ENCODE measurements around the gene DLX3. TPM values are rescaled to one million over a fixed set of nuclear protein-coding genes. Genes with fewer than 3 reads are reported as not detected.
A peak's percentile ranks its signal among the peaks of the same experiment; 100 is the strongest.
"Not testable (repeated sequence)": the region's sequence is repeated elsewhere in the genome, so short reads cannot be mapped to it uniquely, and the experiment has no call there.

DLX3 gene
- 0.29 and 0.32 TPM in 2 replicates for total RNA-seq (2014; rRNA removed)
- polyA plus RNA-seq (2012) = 0.66 TPM

DNA sequence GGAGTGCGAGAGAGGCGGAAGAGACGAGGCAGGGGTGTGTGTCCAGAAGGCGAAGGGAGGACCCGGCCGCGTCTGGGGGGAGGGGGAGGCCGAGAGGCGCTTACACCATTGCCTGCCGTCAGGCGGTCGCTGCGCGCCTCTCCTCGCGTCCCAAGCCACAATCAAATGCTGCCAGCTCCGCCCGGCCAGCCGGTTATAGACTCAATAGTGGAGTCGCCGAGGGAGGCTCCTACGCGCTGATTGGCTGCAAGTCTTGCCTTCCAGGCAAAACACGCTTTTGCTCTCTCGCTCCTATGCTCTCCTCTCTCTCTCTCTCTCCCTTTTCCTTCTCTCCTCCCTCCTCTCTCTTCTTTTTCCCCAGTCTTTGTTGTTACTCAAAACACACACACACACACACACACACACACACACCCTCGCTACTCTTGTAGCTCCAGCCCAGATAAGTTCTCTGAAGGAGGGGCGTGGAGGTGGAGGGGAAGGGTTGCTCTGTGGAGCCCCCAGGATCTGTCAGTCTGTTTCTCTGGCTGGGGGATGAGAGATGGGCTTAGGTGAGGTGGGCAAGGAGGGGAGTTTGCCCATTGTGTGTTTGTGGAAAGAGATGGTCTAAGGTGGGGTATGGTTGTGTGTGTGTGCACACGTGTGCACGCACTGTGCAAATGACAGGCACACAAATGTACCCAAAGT lies at the start of gene DLX3:
Gene DLX3 (minus strand): TSS at position 170 of the 684 bp plus-strand sequence. CDS start 226 bp downstream, outside the sequence.
- peak; percentile 80 for DNase-seq (ENCODE audit: low read depth)

DNA sequence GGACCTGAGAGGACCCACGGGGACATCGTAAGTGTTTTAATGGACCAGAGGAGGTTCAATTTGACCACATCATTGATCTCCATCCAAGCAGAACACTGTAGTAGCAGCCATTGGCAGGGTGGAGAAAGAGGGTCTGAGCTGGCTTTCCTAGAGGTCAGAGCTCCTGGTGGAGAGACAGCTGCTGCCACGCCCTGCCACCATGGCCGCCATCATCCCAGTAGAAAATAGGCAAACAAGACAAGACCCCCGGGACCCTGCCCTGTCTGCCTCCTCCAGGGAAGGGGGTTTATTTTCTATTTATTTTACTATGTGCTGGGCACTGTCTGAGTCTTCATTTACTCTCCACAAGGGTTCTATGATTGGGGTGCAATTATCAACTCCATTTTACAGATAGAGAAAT lies 49.5 kb upstream of the DLX3 start:
- DNase-seq (ENCODE audit: low read depth) = no peak

DNA sequence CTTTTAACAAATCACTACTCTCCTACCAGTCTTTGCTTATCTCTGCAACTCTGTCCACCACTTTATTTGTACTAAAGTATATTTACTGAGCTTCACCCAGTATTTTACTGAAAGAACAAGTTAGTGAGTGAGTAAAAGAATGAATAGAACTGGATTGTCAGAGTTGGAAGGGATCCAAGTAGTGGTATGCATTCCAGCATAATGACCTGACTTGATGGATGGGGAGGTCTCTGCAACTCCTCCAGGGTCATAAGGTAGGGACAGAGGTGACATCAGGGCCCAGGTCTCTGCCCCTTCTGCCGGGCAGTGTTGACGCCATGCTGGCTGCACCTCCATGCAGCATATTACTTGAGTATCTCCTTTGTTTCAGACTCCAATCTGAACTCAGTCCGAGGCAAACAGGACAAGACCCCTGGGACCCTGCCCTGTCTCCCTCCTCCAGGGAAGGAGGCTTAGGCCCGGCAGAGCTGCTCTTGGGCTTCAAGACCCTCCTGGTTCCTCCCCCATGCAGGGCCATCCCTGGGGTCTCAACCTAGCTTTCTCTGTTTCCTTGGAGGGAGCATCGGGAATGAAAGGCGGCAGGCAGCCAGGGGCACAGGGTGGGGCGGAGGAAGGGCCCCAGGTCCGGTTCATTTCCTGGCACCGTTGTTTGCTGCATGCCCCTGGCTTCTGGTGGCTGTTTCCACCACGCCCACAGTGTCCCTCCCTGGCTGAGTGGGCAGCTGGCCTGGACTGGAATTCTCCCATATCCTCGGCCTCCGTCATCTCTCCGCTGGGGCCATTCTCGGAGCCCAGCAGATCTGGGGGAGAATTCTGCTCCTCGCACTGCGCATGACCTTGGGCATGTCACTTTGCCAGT lies 48.5 kb upstream of the DLX3 start:
- peak; percentile 26 for DNase-seq (ENCODE audit: low read depth)

GRCh38 chr17:50042211-50042610 lies 47.2 kb upstream of the DLX3 start:
- no peak for DNase-seq (ENCODE audit: low read depth)

- DNase-seq (ENCODE audit: low read depth) = not testable (repeated sequence)
These were observed 45.5 kb upstream of the DLX3 start for GRCh38 chr17:50040496-50040895.

DNA sequence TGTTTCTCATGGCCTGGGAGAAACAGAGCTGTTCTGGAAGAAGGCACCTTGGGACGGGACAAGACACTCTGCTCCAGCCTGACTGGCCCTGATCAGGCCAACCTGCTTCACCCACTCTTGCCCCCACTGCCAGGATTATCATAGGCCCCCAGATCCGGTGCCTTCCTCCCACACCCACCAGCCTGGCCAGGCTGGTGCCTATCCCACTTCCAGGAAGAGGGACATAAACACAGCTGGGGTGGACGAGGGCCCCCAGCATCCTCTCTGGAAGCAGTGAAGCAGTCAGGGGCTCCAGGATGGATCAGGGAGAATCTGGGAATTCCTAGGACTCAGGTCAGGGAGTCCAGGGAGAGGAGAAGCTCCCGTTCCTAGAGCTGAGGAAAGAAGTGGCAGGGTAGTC lies 44.0 kb upstream of the DLX3 start:
- no peak for DNase-seq (ENCODE audit: low read depth)

DNA sequence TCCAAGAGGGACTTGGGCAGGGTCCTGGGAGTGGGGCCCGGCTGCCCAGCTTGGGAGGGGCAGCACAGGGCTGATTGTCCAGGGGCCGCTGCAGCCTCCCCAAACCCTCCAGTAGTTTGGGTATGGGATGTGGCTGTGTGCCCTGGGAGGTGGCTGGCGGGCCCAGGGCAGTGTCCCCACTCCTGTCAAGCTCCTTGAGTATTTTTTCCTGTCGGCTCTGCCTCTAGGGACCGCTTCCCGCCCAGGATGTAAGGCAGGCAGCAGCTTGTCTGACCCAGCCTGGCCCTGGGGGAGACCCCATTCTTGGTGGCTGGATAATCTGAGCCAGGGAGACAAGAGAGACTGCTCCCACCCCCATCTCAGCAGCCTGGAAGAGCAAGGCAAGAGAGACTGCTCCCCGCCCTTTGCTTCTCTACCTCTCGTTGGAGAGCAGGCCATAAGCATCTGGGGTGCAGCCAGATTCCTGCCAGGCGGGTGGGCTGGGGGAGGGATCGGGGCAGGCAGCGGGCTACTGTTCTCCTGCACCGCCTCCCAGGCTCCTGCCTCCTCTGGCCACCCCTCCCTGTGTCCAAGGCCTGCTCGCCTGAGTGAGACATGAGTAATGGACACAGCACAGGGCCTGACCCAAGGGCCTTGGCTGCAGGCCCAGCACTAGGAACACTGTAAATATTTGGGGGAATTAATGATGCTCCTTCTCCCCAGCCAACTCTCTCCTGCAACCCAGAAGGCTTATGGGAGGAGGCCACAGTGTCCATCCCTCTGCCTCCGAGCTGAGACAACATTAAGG lies 42.5 kb upstream of the DLX3 start:
- peak; percentile 87 for DNase-seq (ENCODE audit: low read depth)

DNA sequence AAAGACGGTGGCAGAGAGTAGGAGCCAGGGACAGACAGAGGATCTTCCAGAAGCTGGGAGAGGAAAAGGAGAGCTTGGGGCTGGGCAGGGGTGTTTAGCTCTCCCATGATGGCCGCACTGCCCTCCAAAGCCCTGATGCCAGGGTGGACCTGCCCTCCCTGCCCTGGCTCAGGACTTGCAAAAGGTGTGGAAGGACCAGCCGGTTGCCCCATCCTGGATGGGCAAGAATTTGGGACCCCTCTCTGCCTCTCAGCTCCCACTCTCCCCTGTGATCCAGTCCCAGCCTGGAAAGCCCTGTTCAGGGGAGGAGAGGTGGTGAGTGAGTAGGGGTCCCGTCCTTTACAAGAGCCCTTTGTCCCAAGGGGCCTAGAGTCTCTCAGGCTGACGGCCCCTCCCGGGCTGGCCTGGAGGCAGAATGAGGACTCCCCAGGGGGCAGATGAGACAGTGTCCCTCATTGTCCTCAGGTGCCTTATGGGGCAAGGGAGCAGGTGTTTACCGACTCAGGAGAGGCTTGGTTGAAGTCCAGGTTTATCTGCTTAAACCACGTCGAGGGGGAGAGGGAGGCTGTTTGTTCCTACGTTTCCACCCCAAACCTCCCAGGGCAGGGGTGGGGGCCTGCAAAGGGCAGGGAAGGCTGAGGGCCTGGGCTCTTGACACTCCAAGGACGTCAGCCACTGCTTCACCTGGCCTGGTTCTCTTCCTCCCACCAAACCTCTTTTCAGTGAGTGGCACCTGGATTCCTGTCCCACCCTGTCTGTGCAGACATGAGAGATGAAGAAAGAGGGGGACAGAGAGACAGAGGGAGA lies 41.6 kb upstream of the DLX3 start:
- DNase-seq (ENCODE audit: low read depth) = no peak

DNA sequence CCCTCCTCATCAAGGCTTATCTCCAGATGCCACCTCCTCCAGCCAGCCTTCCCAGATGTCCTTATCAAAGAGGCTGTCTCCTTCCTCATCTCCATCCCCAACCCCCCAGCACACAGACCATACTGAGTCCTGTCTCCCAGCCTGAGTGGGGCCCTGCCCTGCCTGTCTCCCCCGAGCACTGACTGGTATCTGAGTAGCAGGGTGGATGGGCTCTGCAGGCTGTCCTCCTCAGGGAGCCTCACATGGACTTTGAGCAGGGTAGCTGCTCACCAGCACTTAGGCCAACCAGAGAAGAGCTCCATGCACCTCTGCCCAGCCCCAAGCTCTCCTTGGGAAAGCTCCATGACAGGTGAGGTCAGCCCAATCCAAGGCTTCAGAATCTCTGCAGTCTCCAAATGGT lies 40.9 kb upstream of the DLX3 start:
- DNase-seq (ENCODE audit: low read depth) = no peak

GRCh38 chr17:50035421-50035879 lies 40.4 kb upstream of the DLX3 start:
- peak; percentile 68 for DNase-seq (ENCODE audit: low read depth)

GRCh38 chr17:50034498-50035364 lies 39.7 kb upstream of the DLX3 start:
- DNase-seq (ENCODE audit: low read depth) = no peak

DNA sequence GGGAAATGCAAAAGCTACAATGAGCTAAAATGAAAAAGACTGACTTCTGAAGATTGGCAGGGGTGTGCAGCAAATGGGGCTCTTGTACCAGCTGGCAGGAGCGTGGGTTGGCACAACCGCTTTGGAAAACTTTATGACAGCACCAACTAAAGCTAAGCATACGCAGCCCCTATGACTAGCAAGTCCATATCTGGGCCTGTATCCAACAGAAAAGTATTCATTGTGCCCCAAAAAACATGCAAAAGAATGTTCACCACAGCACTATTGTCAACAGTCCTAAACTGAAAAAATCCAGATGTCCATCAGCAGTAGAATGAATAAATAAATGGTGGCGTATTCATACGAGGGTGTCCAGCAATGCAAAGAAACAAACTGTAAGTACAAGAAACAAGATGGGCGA lies 38.3 kb upstream of the DLX3 start:
- DNase-seq (ENCODE audit: low read depth) = peak; percentile 50

DNA sequence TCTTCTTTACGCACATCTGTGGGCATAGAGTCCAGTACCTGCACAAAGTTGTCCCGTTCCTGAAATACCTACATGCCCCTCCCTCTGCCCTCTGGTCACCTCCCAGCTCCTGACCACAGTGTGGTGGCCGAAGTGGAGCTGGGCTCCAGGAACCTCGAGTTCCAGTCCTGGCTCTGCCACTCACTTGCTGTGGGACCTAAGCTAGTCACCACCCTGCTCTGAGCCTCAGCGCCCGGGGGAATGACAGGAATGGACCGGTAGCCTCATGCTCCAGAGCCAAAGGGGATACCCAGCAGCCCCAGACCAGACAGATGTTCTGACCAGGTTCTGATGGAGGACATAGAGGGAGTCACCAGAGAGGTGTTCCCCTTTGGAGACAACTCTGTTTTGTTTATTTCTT lies 34.2 kb upstream of the DLX3 start:
- DNase-seq (ENCODE audit: low read depth) = no peak

DNA sequence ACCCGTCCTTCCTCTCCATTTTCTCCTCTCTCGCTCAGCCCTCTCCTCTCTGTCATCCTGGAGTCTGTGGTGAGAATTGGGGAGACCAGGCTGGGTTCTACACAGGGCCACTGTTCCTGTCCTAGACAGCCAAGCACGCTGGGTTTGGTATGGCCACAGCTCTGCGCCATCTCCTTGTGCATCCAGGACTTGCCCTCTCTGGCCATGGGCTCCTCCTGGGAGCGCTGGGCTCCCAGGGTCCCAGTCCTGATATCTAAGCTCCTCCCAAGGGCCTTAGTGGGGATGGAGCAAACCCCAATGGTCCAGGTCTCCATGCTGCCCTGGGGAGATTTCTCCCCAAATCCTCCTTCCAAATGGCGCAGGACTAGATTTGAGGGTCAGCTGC lies 33.7 kb upstream of the DLX3 start:
- DNase-seq (ENCODE audit: low read depth) = no peak

DNA sequence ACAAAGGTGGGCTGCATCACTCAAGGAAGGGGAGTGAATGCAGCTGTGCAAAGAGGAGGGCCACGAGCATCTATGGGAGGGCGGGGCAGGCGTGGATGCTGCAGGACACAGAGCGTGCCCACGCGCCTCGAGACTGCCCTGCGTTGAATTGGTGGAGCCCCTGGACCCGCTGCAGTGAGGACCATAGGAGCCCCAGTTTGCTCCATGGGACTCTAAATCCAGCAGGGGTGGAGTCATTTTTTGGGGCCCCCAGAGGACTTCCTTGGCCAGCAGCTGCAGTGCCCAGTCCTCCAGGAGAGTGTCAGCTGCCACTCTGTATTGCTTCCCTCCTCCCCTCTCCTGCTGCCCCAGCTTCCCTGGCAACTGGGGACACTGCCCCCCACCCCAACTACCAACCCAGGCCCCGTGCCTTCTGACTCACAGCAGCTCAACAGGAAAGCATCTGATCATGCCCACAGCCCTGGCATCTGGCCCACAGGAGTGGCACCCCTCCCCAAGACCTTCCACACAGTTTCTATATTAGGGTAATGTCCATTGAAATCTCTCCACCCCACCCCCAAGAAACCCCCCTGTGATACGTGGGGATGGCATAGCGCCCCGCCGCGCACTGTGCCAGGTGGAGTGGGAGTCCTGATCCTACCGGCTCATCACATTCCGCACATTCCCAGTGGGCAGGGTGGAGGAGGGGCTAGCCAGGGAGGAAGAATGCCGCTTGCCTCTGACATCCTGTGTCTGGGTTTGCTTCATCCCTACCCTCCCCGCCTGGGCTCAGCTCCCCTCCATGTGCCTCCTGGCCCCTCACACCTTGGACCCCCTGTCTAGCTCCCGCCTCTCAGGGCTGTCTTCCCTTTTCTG lies 33.1 kb upstream of the DLX3 start:
- peak; percentile 98 for DNase-seq (ENCODE audit: low read depth)

GRCh38 chr17:50027172-50027880 lies 32.3 kb upstream of the DLX3 start:
- peak; percentile 97 for DNase-seq (ENCODE audit: low read depth)

DNA sequence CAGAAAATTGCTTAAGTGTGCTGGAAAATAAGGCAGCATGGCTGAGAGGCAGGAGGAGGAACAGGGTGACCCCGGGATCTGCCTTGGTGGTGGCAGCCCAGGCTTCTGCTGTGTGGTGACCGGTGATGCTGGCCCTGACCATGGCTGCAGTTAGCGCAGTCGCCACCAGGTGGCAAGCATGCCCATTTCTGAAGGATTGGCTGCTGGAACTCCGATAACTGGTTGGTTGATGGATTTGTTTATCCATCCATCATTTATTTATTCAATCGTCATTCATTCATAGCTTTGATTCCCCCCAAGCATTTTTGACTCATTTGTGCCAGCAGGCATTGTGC lies 31.8 kb upstream of the DLX3 start:
- peak; percentile 84 for DNase-seq (ENCODE audit: low read depth)

GRCh38 chr17:50026046-50026675 lies 31.1 kb upstream of the DLX3 start:
- DNase-seq (ENCODE audit: low read depth) = no peak

All from LHCN-M2 (cell line).